Stomach (tissue), 9 donors: ENCODE measurements around the gene RBM38. TPM values are rescaled to one million over a fixed set of nuclear protein-coding genes. Genes with fewer than 3 reads are reported as not detected.

Source experiments
- DNase-seq, 2 donors: peaks; one replicate each; pipeline versions ENCODE4 v3.0.0 to v3.0.0-alpha.2; 2013 to 2019
- H3K27ac ChIP-seq, 5 donors: fragments of 200-600 bp in 4 of 5; sonication (generic) in 4 of 5; one replicate each; pipeline ENCODE4 v1.5.1; 2013 to 2019; ENCODE audit warnings: mild to moderate bottlenecking in 1 of 5, moderate library complexity in 1 of 5
- H3K27me3 ChIP-seq, 3 donors: fragments of 200-600 bp; sonication (generic); one replicate each; pipeline ENCODE4 v1.5.1; 2017 to 2019; ENCODE audit warnings: mixed run types in 1 of 3
- H3K36me3 ChIP-seq, 4 donors: fragments of 200-600 bp; sonication (generic); 1 replicate in 3 of 4; 2 replicates in 1 of 4; pipeline ENCODE4 v1.5.1; 2016 to 2019
- H3K4me1 ChIP-seq, 4 donors: fragments of 200-600 bp; sonication (generic); one replicate each; pipeline ENCODE4 v1.5.1; 2016 to 2019
- H3K4me3 ChIP-seq, 4 donors: fragments of 200-600 bp; sonication (generic) in 3 of 4; one replicate each; pipeline ENCODE4 v1.5.1; 2016 to 2019; ENCODE audit warnings: mild to moderate bottlenecking in 1 of 4
- H3K9me3 ChIP-seq, 4 donors: fragments of 200-600 bp; sonication (generic); one replicate each; pipeline ENCODE4 v1.5.1; 2016 to 2019
- CTCF ChIP-seq, 7 experiments: fragments of 450-650 bp in 4 of 7; fragments of 200-600 bp in 3 of 7; sonication (generic) in 3 of 7; IDR thresholded peaks; one replicate each; pipeline ENCODE4 v1.5.1; 2016 to 2019; ENCODE audit warnings: antibody characterized with exemption in 7 of 7, control low read depth in 2 of 7, mild to moderate bottlenecking in 1 of 7
- EP300 ChIP-seq: sonication (generic); formaldehyde crosslinking; IDR thresholded peaks from one replicate; pipeline ENCODE4 v1.6.1; 2017; ENCODE audit warnings: antibody characterized with exemption
- POLR2A ChIP-seq, 4 donors: fragments of 450-650 bp; IDR thresholded peaks; one replicate each; pipeline ENCODE4 v1.6.1; 2016; ENCODE audit warnings: antibody characterized with exemption in 4 of 4, control low read depth in 2 of 4, mild to moderate bottlenecking in 1 of 4, moderate library complexity in 1 of 4
- POLR2AphosphoS5 ChIP-seq, 3 donors: sonication (generic); formaldehyde crosslinking; IDR thresholded peaks; one replicate each; pipeline ENCODE4 v1.6.1; 2016; ENCODE audit warnings: antibody characterized with exemption in 3 of 3
- WGBS, 5 donors: extraction: QIAGEN DNeasy Blood & Tissue Kit in 3 of 5; methylation state at CpG; one replicate each; pipeline versions ENCODE4 v1.1.5 to v1.1.7; 2013 to 2018; 5-methylcytosine and 5-hydroxymethylcytosine counted together
- intact Hi-C: fragments of 100-400 bp; cut with DNase I; formaldehyde crosslinking; loops from one replicate; pipeline ENCODE4 v1.15.1; 2023; ENCODE audit warnings: low total_unique reads
- polyA plus RNA-seq, 3 donors: library from polyadenylated mRNA; stranded (reverse); fragments of 200-250 nt; gene quantifications; one replicate each; pipeline ENCODE4 v1.2.3, GENCODE V29; 2013
- total RNA-seq, 5 donors: library from RNA; depleted of rRNA; stranded (reverse); fragments of >200 nt; gene quantifications; one replicate each; pipeline versions ENCODE4 v1.1.0 to v1.2.3, GENCODE V29; 2014 to 2016
- donor health status: healthy with polysubstance abuse.
- donor health status: Bipolar disorder and iron deficiency.
- donor health status: healthy.

The RBM38 gene
- total and polyA plus RNA-seq, 8 donors = 5.3 to 37.8 (median 16.4) TPM

GRCh38 chr20:57402206-57403125, 11.3 kb downstream of the RBM38 start:
- H3K36me3 ChIP-seq = peaks cover 18 to 80% (median 77%) of the 10 kb centered on the region in 4 donors
- H3K27ac ChIP-seq = peak overlapping the region in 1 of 5 donors; percentile 28
- intact Hi-C loops = no loop called here
- H3K9me3 ChIP-seq = no peaks in the 10 kb centered on the region
- H3K4me3 ChIP-seq = no peak overlapping the region
- DNase-seq = no peak
- 90 to 96% (median 95%) methylated on average over 29 to 32 of the region's 32 CpGs for WGBS, 5 donors
- no peaks in the 10 kb centered on the region for H3K27me3 ChIP-seq
- TF ChIP-seq POLR2A (IDR thresholded peaks at IDR 0.05) = no peak
- TF ChIP-seq EP300 = no peak
- no peak for TF ChIP-seq CTCF (IDR thresholded peaks at IDR 0.05)
- TF ChIP-seq POLR2AphosphoS5 (IDR thresholded peaks at IDR 0.05) = no peak
- H3K4me1 ChIP-seq = peaks cover 34 to 71% (median 49%) of the 10 kb centered on the region in 4 donors

GRCh38 chr20:57403216-57403615, 12.0 kb downstream of the RBM38 start:
- WGBS, 5 donors = 84 to 92% (median 91%) methylated on average over 10 of the region's 10 CpGs
- Histone ChIP-seq H3K4me1 (peaks cover 27 to 67% (median 43%) of the 10 kb centered on the region in 4 donors), H3K27me3 (no peaks in the 10 kb centered on the region), H3K9me3 (no peaks in the 10 kb centered on the region), H3K36me3 (peaks cover 26 to 84% (median 81%) of the 10 kb centered on the region in 4 donors), H3K27ac (peak overlapping the region in 1 of 5 donors; percentile 28), H3K4me3 (no peak overlapping the region)
- intact Hi-C loops = no loop called here
- DNase-seq = no peak
- no peak for TF ChIP-seq EP300
- TF ChIP-seq POLR2A (IDR thresholded peaks at IDR 0.05) = no peak
- TF ChIP-seq POLR2AphosphoS5 (IDR thresholded peaks at IDR 0.05) = no peak

- TF ChIP-seq CTCF (IDR thresholded peaks at IDR 0.05) = no peak
- no peak for TF ChIP-seq POLR2AphosphoS5 (IDR thresholded peaks at IDR 0.05)
- TF ChIP-seq EP300 = no peak
- TF ChIP-seq POLR2A (IDR thresholded peaks at IDR 0.05) = no peak
- 93 to 98% (median 96%) methylated on average over 11 of the region's 11 CpGs for WGBS, 5 donors
- no peak overlapping the region for H3K4me3 ChIP-seq
- no peak for DNase-seq
- H3K27ac ChIP-seq = peak overlapping the region in 2 of 5 donors; percentile 24 to 41
- no peaks in the 10 kb centered on the region for H3K9me3 ChIP-seq
- H3K27me3 ChIP-seq = no peaks in the 10 kb centered on the region
- H3K36me3 ChIP-seq = peaks cover 31 to 92% (median 89%) of the 10 kb centered on the region in 4 donors
- peaks cover 19 to 63% (median 37%) of the 10 kb centered on the region in 4 donors for H3K4me1 ChIP-seq
- intact Hi-C loops = no loop called here
Measured at GRCh38 chr20:57404006-57404405, 12.8 kb downstream of the RBM38 start.

GRCh38 chr20:57404419-57405072, 13.3 kb downstream of the RBM38 start:
- no peak for DNase-seq
- H3K27ac ChIP-seq = peak overlapping the region in 2 of 5 donors; percentile 24 to 41
- peaks cover 31 to 97% (median 95%) of the 10 kb centered on the region in 4 donors for H3K36me3 ChIP-seq
- no peak overlapping the region for H3K4me3 ChIP-seq
- H3K9me3 ChIP-seq = no peaks in the 10 kb centered on the region
- no peaks in the 10 kb centered on the region for H3K27me3 ChIP-seq
- intact Hi-C loops = no loop called here
- TF ChIP-seq EP300 (no peak), CTCF (IDR thresholded peaks at IDR 0.05) (no peak)
- H3K4me1 ChIP-seq = peaks cover 14 to 57% (median 34%) of the 10 kb centered on the region in 4 donors
- WGBS, 5 donors = 95 to 100% (median 97%) methylated on average over 13 to 22 of the region's 22 CpGs
